ENCODE measurements around the gene COMMD1.
"Not testable (repeated sequence)": the region's sequence is repeated elsewhere in the genome, so short reads cannot be mapped to it uniquely, and the experiment has no call there.

Gene COMMD1

DNA sequence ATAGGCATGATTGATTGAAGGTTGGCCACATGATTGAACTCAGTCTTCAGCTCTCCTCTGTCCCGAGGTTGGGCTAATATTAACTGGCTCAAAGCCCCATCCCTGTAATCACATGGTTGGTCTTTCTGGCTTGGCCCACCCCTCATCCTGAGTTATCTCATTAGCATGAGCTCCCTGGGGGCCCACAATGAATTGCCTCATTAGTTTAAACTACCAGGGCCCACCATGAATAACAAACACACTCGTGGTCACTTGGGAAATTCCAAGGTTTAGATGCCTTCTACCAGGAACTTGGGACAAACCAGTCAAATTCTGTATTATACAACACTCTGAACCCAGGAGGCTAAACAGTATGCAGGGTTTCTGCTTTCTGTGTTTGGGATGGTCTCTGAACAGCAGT lies 168.8 kb downstream of the COMMD1 start:
- DNase-seq (ENCODE audit: low spot score), result peak; percentile 10

DNA sequence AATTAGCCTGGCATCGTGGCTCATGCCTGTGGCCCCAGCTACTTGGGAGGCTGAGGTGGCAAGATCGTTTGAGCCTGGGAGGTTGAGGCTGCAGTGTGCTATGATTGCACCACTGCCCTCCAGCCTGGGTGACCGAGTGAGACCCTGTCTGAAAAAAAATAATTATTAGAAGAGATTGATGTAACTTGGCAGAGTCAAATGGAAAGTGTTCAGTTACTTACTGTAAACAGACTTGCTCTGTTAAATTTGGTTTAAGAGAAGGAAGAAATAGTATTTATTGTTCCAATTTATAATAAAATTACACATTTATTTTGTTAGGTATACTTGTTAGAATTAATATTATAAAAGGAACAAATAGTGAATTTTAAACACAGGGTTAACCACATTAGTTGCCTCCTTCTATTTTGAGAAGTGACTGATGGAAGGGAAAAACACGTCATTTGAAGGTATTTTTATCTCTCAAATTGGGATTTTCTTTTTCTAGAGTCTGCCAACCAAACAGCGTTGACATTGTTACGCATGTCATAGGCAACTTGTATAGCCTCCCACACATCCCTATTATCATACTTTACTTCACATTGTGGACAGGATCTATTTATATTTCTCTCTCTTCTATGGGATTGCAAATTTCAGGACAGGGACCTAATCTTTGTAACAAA lies 171.6 kb downstream of the COMMD1 start:
- DNase-seq (ENCODE audit: low spot score), result no peak

DNA sequence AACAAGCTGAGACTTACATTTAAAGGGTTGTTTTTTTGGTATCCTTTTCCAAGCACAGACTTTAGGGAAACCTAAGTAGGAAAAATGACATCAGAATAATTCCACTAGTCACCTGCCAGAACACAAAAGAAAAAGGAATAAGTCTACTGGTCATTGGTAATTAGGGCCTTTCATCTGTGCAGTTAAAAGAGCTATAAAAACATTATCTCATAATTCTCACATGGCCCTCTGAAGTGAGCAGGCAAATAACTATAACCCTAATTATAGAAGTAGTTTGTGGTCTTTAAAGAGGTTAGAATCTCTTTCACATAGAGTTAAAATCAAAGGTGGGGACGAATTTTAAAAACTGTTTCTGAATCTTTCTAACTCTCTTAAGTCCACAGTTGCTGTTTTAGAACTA lies 179.3 kb downstream of the COMMD1 start:
- no peak for DNase-seq (ENCODE audit: low spot score)

DNA sequence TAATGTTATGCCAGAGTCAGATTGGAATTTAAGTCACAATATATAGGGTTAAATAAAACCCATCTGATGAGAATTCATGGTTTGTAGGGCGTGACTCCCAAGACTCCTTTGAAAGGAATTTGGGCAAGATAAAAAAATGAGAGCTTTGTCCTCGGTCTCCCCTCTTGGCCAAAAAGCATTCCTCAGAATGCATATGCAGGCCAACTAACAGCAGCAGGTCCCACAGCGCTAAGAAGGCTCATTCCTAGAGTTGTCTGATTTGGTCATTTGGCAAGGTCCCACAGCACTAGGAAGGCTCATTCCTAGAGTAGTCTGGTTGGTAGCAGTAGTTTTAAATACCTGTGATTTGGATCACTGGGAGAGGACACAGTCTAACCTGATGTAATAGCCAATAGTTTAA lies 184.2 kb downstream of the COMMD1 start:
- no peak for DNase-seq (ENCODE audit: low spot score)

DNA sequence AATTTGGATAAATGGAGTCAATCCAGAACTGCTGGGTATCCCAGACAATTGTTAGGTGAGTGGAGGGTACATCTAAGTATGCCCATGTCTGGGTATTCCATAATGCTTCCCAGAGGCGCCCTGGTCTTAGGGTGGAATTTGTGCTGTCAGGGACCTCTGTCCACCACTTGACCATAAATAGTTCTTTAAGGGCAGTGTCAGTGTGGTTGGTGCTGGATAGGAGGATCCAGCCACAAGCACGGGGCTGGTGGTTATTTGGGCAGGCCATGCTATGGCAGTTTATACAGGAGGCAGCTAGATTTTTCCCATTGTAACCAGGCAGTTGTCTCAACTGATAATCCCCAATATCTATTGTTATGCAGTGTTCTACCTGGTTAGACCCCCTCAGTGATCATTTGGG lies 186.0 kb downstream of the COMMD1 start:
- no peak for DNase-seq (ENCODE audit: low spot score)

DNA sequence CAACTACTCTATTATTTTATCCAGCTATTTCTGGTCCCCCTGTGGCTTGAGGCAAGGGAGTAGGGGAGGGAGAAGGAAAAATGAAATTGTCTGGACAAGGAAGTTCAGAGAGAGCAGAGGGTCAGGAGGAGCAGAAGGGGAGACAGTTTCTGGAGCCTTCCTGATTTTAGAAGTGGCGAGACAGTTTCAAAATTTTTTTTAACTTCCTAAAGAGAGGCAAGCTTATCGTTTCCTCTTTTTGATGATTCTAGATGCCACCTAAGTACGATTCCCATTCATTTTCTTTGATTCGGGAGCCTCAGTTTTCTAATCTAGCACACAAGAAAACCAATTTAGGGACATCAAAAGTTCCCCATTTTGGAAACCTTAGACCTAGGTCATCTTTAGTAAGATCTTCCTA lies 193.6 kb downstream of the COMMD1 start:
- DNase-seq (ENCODE audit: low spot score), result no peak

DNA sequence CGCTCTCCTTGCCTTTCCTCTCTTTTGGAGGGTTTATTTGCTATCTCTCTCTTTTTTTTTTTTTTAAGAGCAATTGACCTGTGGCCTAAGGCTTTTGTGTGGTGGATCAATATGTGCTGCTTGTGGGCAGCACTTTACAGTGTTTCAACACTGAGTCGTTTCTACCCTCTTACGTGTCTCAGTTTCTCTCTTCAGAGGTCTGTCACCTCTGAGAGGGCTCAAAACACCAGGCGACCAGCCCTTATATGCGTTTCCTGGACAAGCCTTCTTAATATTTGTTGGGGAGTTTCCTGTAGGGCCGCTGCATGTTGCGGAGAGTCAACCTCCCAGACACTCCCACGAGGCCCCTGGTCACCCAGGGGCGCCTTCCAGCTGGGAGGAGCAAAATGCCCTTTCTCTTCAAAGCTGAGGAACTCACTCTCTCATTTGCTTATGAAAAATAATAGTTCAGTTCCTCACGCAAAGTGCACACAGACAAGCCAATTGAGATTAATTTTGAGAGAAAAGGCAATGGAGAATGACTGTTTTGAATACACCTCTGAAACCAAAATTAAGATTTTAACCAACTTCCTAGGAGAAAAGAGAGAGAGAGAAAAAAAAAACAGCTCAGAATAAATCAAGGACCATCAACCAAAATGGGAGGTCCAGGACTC lies 194.2 kb downstream of the COMMD1 start:
- DNase-seq (ENCODE audit: low spot score), result no peak

DNA sequence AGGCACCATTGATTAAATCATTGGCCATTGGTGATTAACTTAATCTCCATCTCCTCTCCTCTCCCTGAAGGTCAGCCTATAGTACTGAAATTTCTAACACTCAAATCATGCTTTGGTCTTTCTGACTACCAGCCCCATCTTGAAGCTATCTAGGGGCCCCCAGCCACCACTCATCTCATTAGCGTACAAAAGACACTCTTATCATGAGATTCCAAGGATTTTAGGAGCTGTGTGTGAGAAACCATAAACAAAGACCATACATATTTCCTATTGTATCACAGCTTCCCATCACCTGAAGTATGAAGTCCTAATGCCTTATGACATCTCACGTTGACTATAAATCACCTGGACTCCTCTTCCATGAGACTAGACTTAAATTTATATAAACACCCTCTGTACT lies 196.4 kb downstream of the COMMD1 start:
- DNase-seq (ENCODE audit: low spot score), result no peak

DNA sequence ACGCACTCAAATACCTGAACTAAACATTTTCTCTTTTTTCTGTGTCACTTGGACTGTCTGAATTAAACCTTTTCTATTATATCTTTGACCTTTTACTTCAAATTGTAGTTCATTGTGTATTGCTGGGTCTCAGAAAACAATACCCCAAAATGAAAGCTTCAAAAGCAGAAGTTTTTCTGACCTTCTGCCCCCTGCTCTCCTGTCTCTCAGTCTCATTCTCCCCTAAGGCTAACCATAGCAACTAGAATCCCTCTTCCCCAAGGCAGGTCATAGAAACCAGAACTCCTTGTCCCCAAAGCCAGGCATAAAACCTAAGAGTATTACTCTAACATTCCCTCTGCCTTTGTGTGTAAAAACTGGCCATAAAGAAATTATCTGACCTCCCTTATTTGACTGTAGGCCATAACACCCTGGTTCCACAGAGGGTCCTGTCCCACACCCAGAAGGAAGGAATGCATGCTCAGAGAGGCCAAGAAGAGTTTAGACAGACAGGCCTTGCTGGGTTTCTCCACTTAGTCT lies 197.0 kb downstream of the COMMD1 start:
- DNase-seq (ENCODE audit: low spot score), result no peak

DNA sequence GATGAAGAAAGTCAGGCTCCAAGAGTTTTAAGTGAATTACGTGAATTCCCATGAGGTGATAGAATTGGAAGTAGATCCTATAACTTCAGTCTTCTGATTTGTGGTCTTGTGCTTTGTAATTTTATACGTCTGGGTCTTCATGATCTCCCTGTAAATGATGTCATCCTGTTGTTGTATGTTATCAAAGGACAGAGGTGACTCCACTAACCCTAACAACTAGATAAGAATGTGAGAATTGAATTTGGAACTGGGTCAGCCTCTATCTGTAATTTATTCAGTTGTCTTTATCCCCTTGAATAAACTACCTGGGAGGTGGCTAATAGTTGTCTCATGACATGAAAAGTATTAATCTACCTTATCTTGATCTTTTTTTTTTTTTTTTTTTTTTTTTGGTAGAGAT lies 204.1 kb downstream of the COMMD1 start:
- DNase-seq (ENCODE audit: low spot score), result no peak

DNA sequence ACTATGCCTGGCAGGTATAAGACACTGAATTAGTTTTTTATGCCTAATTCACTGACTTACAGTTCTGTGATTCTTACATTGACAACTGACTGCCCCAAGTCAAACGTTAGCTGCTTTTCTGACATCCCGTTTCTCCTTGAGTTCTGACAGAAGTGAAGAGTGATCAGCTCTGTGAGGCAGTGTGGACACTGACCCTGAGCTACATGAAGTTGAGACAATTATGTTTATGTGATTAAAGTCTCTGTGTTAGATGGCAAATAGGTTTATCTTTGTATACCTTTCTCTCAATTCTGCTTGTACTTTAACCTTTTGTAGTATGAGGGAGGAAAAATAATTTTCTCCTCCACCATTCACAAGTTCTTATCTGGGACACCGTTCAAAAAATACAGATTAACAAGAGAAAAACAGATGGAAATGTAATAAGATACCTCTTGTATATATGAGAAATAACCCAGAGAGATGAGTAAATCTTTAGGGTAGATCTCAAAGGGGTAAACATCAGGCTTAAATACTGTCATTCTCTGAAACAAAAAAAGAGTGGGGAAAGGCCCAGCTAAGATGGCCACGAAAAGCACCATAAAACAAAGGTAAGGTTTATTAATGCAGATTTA lies 205.0 kb downstream of the COMMD1 start:
- DNase-seq (ENCODE audit: low spot score), result no peak

DNA sequence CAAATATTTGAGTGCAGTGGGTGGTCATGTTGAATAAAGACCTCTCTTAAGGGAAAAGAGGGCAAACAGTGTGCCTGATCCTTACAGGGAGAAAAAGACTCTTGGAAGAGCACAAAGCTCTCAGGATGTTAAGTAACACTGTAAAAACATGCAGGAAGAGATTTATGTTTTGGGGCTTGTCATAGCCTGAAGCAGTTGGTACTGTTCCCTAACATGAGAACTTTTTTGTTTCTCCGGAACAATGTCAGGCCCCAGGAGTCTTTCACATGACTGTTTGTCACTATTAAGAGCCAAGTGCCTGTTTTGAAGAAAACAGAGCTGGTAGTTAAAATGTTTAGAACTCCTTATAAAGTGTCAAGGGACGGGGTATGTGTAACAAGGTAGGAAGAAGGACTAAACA lies 206.7 kb downstream of the COMMD1 start:
- DNase-seq (ENCODE audit: low spot score), result no peak

DNA sequence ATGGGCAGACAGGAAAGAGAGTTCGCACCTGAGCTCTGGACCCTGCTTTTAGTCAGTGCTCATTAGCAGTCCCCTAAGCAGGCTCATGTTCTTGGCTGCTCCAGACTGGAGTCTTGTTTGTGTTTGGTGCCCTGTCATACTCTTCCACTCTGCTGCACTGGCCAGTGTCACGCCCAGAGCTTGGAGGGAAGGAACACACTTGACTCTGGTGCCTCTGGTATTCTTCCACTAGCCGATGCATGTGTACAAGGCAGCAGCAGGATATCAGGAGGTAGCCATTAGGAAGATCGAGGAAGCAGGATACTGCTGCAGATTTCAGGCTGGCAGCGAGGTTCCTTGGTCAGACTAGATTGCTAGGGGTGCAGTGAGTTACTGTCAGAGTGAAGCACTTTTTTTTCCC lies 209.1 kb downstream of the COMMD1 start:
- peak; percentile 13 for DNase-seq (ENCODE audit: low spot score)

DNA sequence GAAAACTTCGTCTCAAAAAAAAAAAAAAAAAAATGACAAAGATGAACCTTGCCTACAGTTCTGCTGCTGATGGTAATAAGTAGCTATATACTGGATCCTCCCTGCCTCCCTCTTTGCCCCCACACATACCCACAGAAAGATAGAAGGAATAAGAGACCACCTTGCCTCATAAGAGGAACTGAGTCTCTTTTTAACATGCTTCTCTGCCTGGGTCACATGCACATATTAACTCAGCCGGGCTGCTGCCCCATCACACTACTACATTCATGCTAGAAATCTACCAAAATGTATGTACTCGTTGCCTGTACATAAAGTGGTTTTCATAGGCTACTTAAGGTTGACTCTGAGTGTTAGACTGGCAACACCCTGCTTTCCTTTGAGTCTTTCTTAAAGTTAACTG lies 211.5 kb downstream of the COMMD1 start:
- DNase-seq (ENCODE audit: low spot score), result no peak

DNA sequence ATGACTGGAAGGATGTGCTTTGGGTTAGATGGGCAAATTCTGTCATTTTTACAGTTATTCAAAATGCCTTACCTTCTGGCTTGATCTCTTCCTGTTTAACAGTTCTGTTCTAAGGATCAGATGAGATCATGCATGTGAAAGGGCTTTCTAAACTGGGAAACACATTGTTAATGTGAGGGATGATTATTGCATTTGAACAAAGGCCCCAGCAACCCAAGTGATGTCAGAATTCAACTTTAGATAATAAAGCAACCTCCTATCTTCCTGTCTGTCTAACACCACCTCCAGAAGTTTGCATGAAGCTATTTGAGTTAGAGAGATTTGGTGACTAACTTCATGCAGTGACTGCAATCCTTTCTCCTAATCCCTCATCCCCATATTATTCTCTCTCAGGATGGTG lies 212.7 kb downstream of the COMMD1 start:
- no peak for DNase-seq (ENCODE audit: low spot score)

DNA sequence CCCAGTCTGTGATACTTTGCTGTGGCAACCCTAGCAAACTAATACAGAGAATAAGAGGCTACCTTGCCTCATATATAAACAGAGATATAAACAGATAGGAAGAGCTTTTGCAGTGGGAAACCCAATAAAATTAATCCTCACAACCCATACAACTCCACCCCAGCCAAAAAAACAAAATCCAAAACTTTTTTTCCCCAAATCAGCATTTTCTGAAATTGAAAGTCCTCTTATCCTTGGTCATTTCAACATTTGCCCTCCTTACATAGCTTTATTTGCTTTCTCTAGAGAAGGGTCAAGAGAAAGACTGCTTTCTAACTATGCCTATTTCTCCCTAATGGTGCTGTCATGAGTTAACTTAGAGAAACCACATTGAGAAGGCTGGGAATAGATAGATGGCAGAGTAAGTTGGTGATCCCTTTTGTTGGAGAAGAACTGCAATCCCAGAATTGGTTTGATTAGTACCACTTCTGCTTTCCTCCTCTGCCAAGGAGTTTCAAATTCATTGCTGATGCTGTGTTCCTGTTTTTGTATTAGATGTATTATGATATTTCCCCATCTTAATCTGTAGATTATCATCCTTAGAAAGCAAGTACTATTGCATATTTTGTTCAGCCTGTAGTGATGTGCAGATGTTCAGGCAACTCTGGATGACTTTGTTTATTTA lies 214.0 kb downstream of the COMMD1 start:
- no peak for DNase-seq (ENCODE audit: low spot score)

DNA sequence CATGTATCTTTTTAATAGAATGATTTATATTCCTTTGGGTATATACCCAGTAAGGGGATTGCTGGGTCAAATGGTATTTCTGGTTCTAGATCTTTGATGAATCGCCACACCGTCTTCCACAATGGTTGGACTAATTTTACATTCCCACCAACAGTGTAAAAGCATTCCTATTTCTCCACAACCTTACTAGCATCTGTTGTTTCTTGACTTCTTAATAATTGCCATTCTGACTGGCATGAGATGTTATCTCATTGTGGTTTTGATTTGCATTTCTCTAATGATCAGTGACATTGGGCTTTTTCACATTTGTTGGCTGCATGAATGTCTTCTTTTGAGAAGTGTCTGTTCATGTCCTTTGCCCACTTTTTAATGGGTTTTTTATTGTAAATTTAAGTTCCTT lies 220.8 kb downstream of the COMMD1 start:
- not testable (repeated sequence) for DNase-seq (ENCODE audit: low spot score)

DNA sequence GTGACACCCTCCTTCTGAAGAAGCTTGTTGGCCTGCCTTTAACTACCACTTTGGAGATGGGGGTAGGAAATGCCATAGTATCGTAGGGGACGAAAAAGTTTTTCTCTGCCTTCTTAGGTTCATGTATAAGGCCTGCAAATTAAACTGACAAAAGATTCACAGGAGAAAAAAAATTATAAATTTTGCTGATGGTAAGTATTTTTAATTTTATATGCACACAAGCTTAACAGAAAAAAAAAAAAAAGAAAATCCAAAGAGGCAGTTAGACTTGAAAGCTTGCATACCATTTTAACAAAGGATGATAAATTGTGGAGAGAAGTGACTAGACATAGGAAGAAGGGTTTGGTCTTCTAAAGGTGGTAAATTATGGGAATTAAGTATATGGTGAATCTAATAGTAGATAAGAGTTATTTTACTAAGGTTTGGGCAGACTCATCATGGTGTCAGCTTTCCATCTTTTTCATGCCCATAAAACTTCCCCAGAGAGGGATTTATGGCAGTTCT lies 227.9 kb downstream of the COMMD1 start:
- DNase-seq (ENCODE audit: low spot score), result no peak

DNA sequence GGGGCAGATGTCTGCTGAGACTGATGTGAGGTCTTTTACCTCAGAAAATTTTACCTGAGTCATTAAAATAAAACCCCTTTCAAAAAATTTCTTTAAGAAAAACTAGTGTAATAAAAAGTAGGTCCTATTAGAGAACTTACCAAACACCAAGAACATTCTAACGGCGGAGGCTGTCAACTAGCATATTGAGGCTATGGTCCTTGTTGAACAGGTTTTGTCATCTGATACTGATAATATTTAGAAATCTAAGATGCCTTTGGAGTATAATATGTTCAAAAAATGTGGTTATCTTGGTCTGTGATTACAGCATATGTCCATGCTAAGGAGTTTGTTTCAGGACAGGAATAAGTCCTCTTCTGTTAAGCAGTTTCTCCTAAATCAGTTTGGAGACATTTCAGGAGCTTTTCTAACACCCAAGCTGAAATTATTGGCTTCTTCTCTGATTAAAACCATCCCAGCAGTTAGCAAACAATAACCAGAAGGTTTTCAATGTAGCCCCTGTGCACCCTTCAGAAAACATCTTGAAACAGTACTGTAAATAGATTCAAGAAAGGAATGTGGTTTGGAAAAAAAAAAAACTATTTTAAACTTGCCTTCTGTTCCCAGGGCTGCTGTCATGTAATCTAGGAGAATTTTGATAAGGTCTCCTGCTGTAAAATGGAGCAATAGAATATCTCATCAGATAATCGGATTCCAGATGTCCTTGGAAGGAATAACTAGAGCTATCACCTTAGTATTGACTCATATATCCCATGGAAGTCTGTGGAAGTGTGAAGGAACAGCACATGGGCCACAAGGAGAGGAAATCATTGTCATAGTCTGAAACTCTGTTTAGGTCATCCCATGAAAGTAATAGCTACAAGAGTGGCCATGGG lies 231.7 kb downstream of the COMMD1 start:
- DNase-seq (ENCODE audit: low spot score), result no peak

DNA sequence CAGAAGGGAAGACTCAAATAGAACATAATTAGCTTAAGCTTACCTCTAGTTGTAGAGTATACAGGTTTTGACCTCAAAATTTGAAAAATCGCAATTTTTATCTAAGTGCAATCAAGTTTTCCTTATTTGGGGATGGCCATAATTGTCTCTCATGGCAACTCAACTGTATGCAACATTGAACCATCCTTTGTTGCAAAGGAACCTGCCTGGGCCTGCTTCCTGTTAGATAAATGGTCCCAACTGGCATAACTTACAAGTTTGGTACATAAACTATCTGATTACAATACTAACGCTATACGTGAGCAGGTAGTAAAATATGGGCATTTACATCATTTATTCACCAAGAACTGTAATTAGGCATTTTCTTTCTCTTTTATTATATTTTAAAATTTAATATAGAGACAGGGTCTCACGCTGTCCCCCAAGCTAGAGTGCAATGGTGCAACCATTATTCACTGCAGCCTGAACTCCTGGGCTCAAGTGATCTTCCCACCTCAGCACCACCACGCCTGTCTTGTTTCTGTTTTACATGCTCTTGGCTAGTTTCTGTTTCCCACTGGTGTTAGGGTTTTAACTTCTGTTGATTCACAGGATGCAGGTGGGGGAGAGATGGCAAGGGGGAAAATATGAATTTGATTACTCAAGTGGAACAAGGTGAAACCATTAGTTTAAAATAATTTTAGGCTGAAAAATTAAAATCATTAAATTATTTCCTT lies 235.1 kb downstream of the COMMD1 start:
- DNase-seq (ENCODE audit: low spot score), result no peak

DNA sequence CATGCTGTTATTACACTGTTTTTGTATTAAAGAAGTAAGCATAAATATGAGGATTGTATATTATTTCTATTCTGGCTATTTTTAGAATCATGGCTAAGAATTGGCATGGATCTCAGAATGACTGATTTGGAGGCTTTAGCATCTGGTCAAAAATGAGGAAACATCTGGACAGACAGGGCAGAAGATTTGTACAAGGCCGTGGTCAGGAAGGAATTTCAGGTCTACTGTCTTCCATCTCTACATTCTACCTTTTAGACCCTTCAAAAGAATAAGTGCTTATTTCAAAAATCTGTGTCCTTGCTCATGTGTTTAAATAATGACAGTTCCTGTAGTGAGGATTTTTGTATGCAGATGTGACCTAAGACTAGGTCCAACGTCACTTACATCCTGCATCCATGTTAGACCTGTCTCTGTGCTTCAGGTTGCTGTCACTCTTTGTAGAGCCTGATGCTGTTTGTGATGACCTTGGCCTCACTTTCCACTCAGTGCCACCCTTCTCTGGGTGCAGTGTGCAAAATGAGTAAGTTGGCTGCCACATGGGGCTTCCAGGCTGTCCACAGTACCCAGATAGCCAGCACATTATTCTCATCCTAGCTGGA lies 235.8 kb downstream of the COMMD1 start:
- no peak for DNase-seq (ENCODE audit: low spot score)

Measured in iPS-NIHi11 (cell line).